ENCODE data around the gene BEND4.
A peak's percentile ranks its signal among the peaks of the same experiment; 100 is the strongest.
"Not testable (repeated sequence)": the region's sequence is repeated elsewhere in the genome, so short reads cannot be mapped to it uniquely, and the experiment has no call there.

BEND4 gene

GRCh38 chr4:42152507-42153504 lies at the start of gene BEND4:
TSS of gene BEND4 (minus strand) at chr4:42152655. CDS start at chr4:42152143, 512 bp downstream.
- H3K4me3 ChIP-seq (ENCODE audit: low read length), result peak within 1 kb of the TSS; percentile 56
- no peak within 1 kb of the TSS for H3K27ac ChIP-seq (ENCODE audit: low read depth, low read length)
- H3K27me3 ChIP-seq (ENCODE audit: control insufficient read depth, insufficient read depth, low read length), result peaks cover 7% of the 10 kb centered on the region
- H3K36me3 ChIP-seq (ENCODE audit: control insufficient read depth, insufficient read depth, low read length), result no peaks in the 10 kb centered on the region
- H3K4me1 ChIP-seq (ENCODE audit: control insufficient read depth, insufficient read depth, low read length), result no peaks in the 10 kb centered on the region
- no peak within 1 kb of the TSS for H3K9ac ChIP-seq (ENCODE audit: low read length)

- Histone ChIP-seq H3K27ac (ENCODE audit: low read depth, low read length) (no peak overlapping the region), H3K4me3 (ENCODE audit: low read length) (no peak overlapping the region), H3K27me3 (ENCODE audit: control insufficient read depth, insufficient read depth, low read length) (no peaks in the 10 kb centered on the region), H3K4me1 (ENCODE audit: control insufficient read depth, insufficient read depth, low read length) (no peaks in the 10 kb centered on the region), H3K36me3 (ENCODE audit: control insufficient read depth, insufficient read depth, low read length) (no peaks in the 10 kb centered on the region), H3K9ac (ENCODE audit: low read length) (no peak overlapping the region)
Observed at GRCh38 chr4:42197341-42197740, 44.9 kb upstream of the BEND4 start.

- no peaks in the 10 kb centered on the region for H3K4me1 ChIP-seq (ENCODE audit: control insufficient read depth, insufficient read depth, low read length)
- H3K27ac ChIP-seq (ENCODE audit: low read depth, low read length), result no peak overlapping the region
- H3K27me3 ChIP-seq (ENCODE audit: control insufficient read depth, insufficient read depth, low read length), result no peaks in the 10 kb centered on the region
- no peaks in the 10 kb centered on the region for H3K36me3 ChIP-seq (ENCODE audit: control insufficient read depth, insufficient read depth, low read length)
- no peak overlapping the region for H3K4me3 ChIP-seq (ENCODE audit: low read length)
- no peak overlapping the region for H3K9ac ChIP-seq (ENCODE audit: low read length)
Observed at GRCh38 chr4:42172921-42173320, 20.5 kb upstream of the BEND4 start.

GRCh38 chr4:42172128-42172790 lies 19.8 kb upstream of the BEND4 start:
- no peak overlapping the region for H3K9ac ChIP-seq (ENCODE audit: low read length)
- no peak overlapping the region for H3K4me3 ChIP-seq (ENCODE audit: low read length)
- H3K36me3 ChIP-seq (ENCODE audit: control insufficient read depth, insufficient read depth, low read length), result no peaks in the 10 kb centered on the region
- H3K27ac ChIP-seq (ENCODE audit: low read depth, low read length), result no peak overlapping the region
- no peaks in the 10 kb centered on the region for H3K4me1 ChIP-seq (ENCODE audit: control insufficient read depth, insufficient read depth, low read length)
- H3K27me3 ChIP-seq (ENCODE audit: control insufficient read depth, insufficient read depth, low read length), result no peaks in the 10 kb centered on the region

- H3K4me1 ChIP-seq (ENCODE audit: control insufficient read depth, insufficient read depth, low read length), result no peaks in the 10 kb centered on the region
- no peak overlapping the region for H3K27ac ChIP-seq (ENCODE audit: low read depth, low read length)
- H3K27me3 ChIP-seq (ENCODE audit: control insufficient read depth, insufficient read depth, low read length), result no peaks in the 10 kb centered on the region
- no peaks in the 10 kb centered on the region for H3K36me3 ChIP-seq (ENCODE audit: control insufficient read depth, insufficient read depth, low read length)
- no peak overlapping the region for H3K9ac ChIP-seq (ENCODE audit: low read length)
- H3K4me3 ChIP-seq (ENCODE audit: low read length), result no peak overlapping the region
Observed at GRCh38 chr4:42167709-42168108, 15.3 kb upstream of the BEND4 start.

GRCh38 chr4:42166186-42166585 lies 13.7 kb upstream of the BEND4 start:
- H3K9ac ChIP-seq (ENCODE audit: low read length); H3K27me3 ChIP-seq (ENCODE audit: control insufficient read depth, insufficient read depth, low read length); H3K27ac ChIP-seq (ENCODE audit: low read depth, low read length); H3K36me3 ChIP-seq (ENCODE audit: control insufficient read depth, insufficient read depth, low read length); H3K4me1 ChIP-seq (ENCODE audit: control insufficient read depth, insufficient read depth, low read length); H3K4me3 ChIP-seq (ENCODE audit: low read length): not testable (repeated sequence)

- no peaks in the 10 kb centered on the region for H3K36me3 ChIP-seq (ENCODE audit: control insufficient read depth, insufficient read depth, low read length)
- H3K9ac ChIP-seq (ENCODE audit: low read length), result no peak overlapping the region
- H3K27ac ChIP-seq (ENCODE audit: low read depth, low read length), result no peak overlapping the region
- H3K4me3 ChIP-seq (ENCODE audit: low read length), result no peak overlapping the region
- no peaks in the 10 kb centered on the region for H3K27me3 ChIP-seq (ENCODE audit: control insufficient read depth, insufficient read depth, low read length)
- no peaks in the 10 kb centered on the region for H3K4me1 ChIP-seq (ENCODE audit: control insufficient read depth, insufficient read depth, low read length)
Observed at GRCh38 chr4:42159271-42160001, 7.0 kb upstream of the BEND4 start.

GRCh38 chr4:42151568-42152506 lies 618 bp downstream of the BEND4 start:
- no peaks in the 10 kb centered on the region for H3K4me1 ChIP-seq (ENCODE audit: control insufficient read depth, insufficient read depth, low read length)
- H3K27me3 ChIP-seq (ENCODE audit: control insufficient read depth, insufficient read depth, low read length), result peaks cover 7% of the 10 kb centered on the region
- H3K36me3 ChIP-seq (ENCODE audit: control insufficient read depth, insufficient read depth, low read length), result no peaks in the 10 kb centered on the region
- no peak overlapping the region for H3K27ac ChIP-seq (ENCODE audit: low read depth, low read length)
- no peak overlapping the region for H3K9ac ChIP-seq (ENCODE audit: low read length)
- peak overlapping the region; percentile 56 for H3K4me3 ChIP-seq (ENCODE audit: low read length)

- Histone ChIP-seq H3K27ac (ENCODE audit: low read depth, low read length) (no peak overlapping the region), H3K36me3 (ENCODE audit: control insufficient read depth, insufficient read depth, low read length) (no peaks in the 10 kb centered on the region), H3K4me1 (ENCODE audit: control insufficient read depth, insufficient read depth, low read length) (no peaks in the 10 kb centered on the region), H3K27me3 (ENCODE audit: control insufficient read depth, insufficient read depth, low read length) (peaks cover 7% of the 10 kb centered on the region), H3K4me3 (ENCODE audit: low read length) (peak overlapping the region; percentile 56), H3K9ac (ENCODE audit: low read length) (no peak overlapping the region)
Observed at GRCh38 chr4:42150653-42151567, 1.5 kb downstream of the BEND4 start.

- Histone ChIP-seq H3K4me3 (ENCODE audit: low read length) (no peak overlapping the region), H3K4me1 (ENCODE audit: control insufficient read depth, insufficient read depth, low read length) (no peaks in the 10 kb centered on the region), H3K27me3 (ENCODE audit: control insufficient read depth, insufficient read depth, low read length) (peaks cover 7% of the 10 kb centered on the region), H3K36me3 (ENCODE audit: control insufficient read depth, insufficient read depth, low read length) (no peaks in the 10 kb centered on the region), H3K27ac (ENCODE audit: low read depth, low read length) (no peak overlapping the region), H3K9ac (ENCODE audit: low read length) (no peak overlapping the region)
Observed at GRCh38 chr4:42149004-42149403, 3.5 kb downstream of the BEND4 start.

- no peaks in the 10 kb centered on the region for H3K4me1 ChIP-seq (ENCODE audit: control insufficient read depth, insufficient read depth, low read length)
- no peak overlapping the region for H3K4me3 ChIP-seq (ENCODE audit: low read length)
- H3K36me3 ChIP-seq (ENCODE audit: control insufficient read depth, insufficient read depth, low read length), result no peaks in the 10 kb centered on the region
- H3K9ac ChIP-seq (ENCODE audit: low read length), result no peak overlapping the region
- no peak overlapping the region for H3K27ac ChIP-seq (ENCODE audit: low read depth, low read length)
- peaks cover 7% of the 10 kb centered on the region for H3K27me3 ChIP-seq (ENCODE audit: control insufficient read depth, insufficient read depth, low read length)
Observed at GRCh38 chr4:42148425-42148824, 4.0 kb downstream of the BEND4 start.

Measured in rectal smooth muscle tissue (tissue), 1 donor.